B cell (primary cell): ENCODE measurements around the gene BNC2. TPM values are rescaled to one million over a fixed set of nuclear protein-coding genes. Genes with fewer than 3 reads are reported as not detected.

Source experiments
- ATAC-seq: fragments of 200-7000 bp; cut with Tn5 transposase; one replicate; pipeline ENCODE4 v1.10.0; 2021; ENCODE audit warnings: low read depth, mild to moderate bottlenecking, moderate number of reproducible peaks, moderate library complexity
- CTCF ChIA-PET: fragments of 350-600 bp; sonication (Branson Sonifier 250); formaldehyde crosslinking; loops from one replicate; lab custom pipeline; 2021; ENCODE audit warnings: antibody characterized with exemption, inconsistent platforms; lab: Charles Lee
- POLR2A ChIA-PET: fragments of 350-600 bp; sonication (Branson Sonifier 250); formaldehyde crosslinking; loops from one replicate; lab custom pipeline; 2021; ENCODE audit warnings: antibody characterized with exemption; lab: Charles Lee
- DNase-seq: peaks from one replicate; pipeline ENCODE4 v3.0.0; 2013
- H2AFZ ChIP-seq: 2 replicates; pipeline ENCODE4 v1.6.1; 2012; ENCODE audit warnings: mild to moderate bottlenecking, low read depth, low read length; ENCODE audit not compliant: insufficient read depth, poor library complexity, severe bottlenecking
- H3K27ac ChIP-seq, 2 donors: 1 replicate in 1 of 2; 2 replicates in 1 of 2; pipeline ENCODE4 v1.5.1; 2012 to 2013; ENCODE audit warnings: low read length in 2 of 2, mild to moderate bottlenecking in 2 of 2, moderate library complexity in 1 of 2
- H3K27me3 ChIP-seq, 4 experiments: fragments of 200-600 bp in 1 of 4; sonication (generic) in 1 of 4; replicated peaks in 1 of 4; 1 replicate in 2 of 4; 2 replicates in 2 of 4; pipeline versions ENCODE4 v1.6.1 to v1.7.0; 2013 to 2016; ENCODE audit warnings: low read length in 3 of 4, mild to moderate bottlenecking in 2 of 4, mixed read lengths in 1 of 4, moderate library complexity in 1 of 4; ENCODE audit not compliant: insufficient read depth in 4 of 4, control insufficient read depth in 3 of 4; ENCODE audit errors: control extremely low read depth in 1 of 4
- H3K36me3 ChIP-seq, 2 experiments: replicated peaks in 1 of 2; 1 replicate in 1 of 2; 2 replicates in 1 of 2; pipeline versions ENCODE4 v1.6.1 to v1.7.1; 2013; ENCODE audit warnings: low read length in 1 of 2; ENCODE audit not compliant: insufficient read depth in 2 of 2, control insufficient read depth in 1 of 2; ENCODE audit errors: control extremely low read depth in 1 of 2, extremely low read depth in 1 of 2
- H3K4me1 ChIP-seq, 2 donors: fragments of 200-600 bp in 1 of 2; sonication (generic) in 1 of 2; 1 replicate in 1 of 2; 2 replicates in 1 of 2; pipeline versions ENCODE4 v1.5.1 to v1.6.1; 2013 to 2017; ENCODE audit warnings: low read length in 2 of 2; ENCODE audit not compliant: control insufficient read depth in 2 of 2, insufficient read depth in 2 of 2
- H3K4me2 ChIP-seq: replicated peaks from 2 replicates; pipeline ENCODE3; 2012; ENCODE audit warnings: mild to moderate bottlenecking, low read depth, low read length; ENCODE audit not compliant: poor library complexity, severe bottlenecking
- H3K4me3 ChIP-seq, 5 experiments: fragments of 200-600 bp in 1 of 5; sonication (generic) in 1 of 5; 1 replicate in 3 of 5; 2 replicates in 2 of 5; pipeline versions ENCODE4 v1.5.1 to v1.7.0; 2011 to 2016; ENCODE audit warnings: low read length in 4 of 5, mild to moderate bottlenecking in 4 of 5, low read depth in 2 of 5, control low read depth in 1 of 5, moderate library complexity in 1 of 5; ENCODE audit not compliant: insufficient read depth in 1 of 5; ENCODE audit errors: control extremely low read depth in 1 of 5, extremely low read depth in 1 of 5
- H3K79me2 ChIP-seq: fragments of 200-600 bp; sonication (generic); one replicate; pipeline ENCODE4 v1.6.0; 2016; ENCODE audit warnings: low read length; ENCODE audit not compliant: control insufficient read depth, insufficient read depth
- H3K9ac ChIP-seq: fragments of 200-600 bp; sonication (generic); 2 replicates; pipeline ENCODE4 v1.6.1; 2017; ENCODE audit warnings: mild to moderate bottlenecking, low read length, moderate library complexity
- H3K9me3 ChIP-seq, 3 donors: one replicate each; pipeline versions ENCODE4 v1.6.1 to v1.7.1; 2013; ENCODE audit warnings: low read length in 2 of 3; ENCODE audit not compliant: control insufficient read depth in 2 of 3, insufficient read depth in 1 of 3; ENCODE audit errors: control extremely low read depth in 1 of 3
- H4K20me1 ChIP-seq: 2 replicates; pipeline ENCODE4 v1.6.0; 2012; ENCODE audit warnings: mild to moderate bottlenecking, low read length; ENCODE audit not compliant: insufficient read depth, control insufficient read depth, poor library complexity, severe bottlenecking
- H3K27ac Mint-ChIP-seq: one replicate; pipeline ENCODE4 v1.8.0; 2021; ENCODE audit warnings: mixed read lengths
- H3K27me3 Mint-ChIP-seq: one replicate; pipeline ENCODE4 v1.8.0; 2021; ENCODE audit warnings: mixed read lengths
- H3K4me1 Mint-ChIP-seq: one replicate; pipeline ENCODE4 v1.8.0; 2021; ENCODE audit warnings: mixed read lengths
- H3K4me3 Mint-ChIP-seq: one replicate; pipeline ENCODE4 v1.8.0; 2021; ENCODE audit warnings: mixed read lengths
- H3K9me3 Mint-ChIP-seq: one replicate; pipeline ENCODE4 v1.8.0; 2022; ENCODE audit warnings: mixed read lengths; ENCODE audit not compliant: insufficient read depth
- CTCF ChIP-seq: fragments of 200-600 bp; IDR thresholded peaks from one replicate; pipeline ENCODE4 v1.8.0; 2022; ENCODE audit warnings: antibody characterized with exemption, mild to moderate bottlenecking
- EZH2 ChIP-seq: IDR thresholded peaks from 2 replicates; pipeline ENCODE4 v1.6.1; 2012; ENCODE audit warnings: borderline replicate concordance, low read depth, mild to moderate bottlenecking, moderate library complexity, low read length; ENCODE audit not compliant: insufficient read depth, poor library complexity, severe bottlenecking
- WGBS: methylation state at CpG from one replicate; pipeline ENCODE4 v1.1.5; 2013; ENCODE audit warnings: missing lambda C conversion rate; ENCODE audit not compliant: insufficient coverage; 5-methylcytosine and 5-hydroxymethylcytosine counted together
- intact Hi-C: fragments of 100-400 bp; cut with micrococcal nuclease; formaldehyde crosslinking; loops from one replicate; pipeline ENCODE4 v1.10.0; 2022
- polyA plus RNA-seq: library from polyadenylated mRNA; depleted of rRNA; stranded (reverse); fragments of >200 nt; gene quantifications from 2 replicates; pipeline ENCODE4 v1.2.3, GENCODE V29; 2012
- total RNA-seq, 2 donors: library from RNA; stranded (reverse); fragments of 120-200 nt in 1 of 2; gene quantifications; 1 replicate in 1 of 2; 2 replicates in 1 of 2; pipeline versions ENCODE4 v1.2.3 to v1.2.4, GENCODE V29; 2013 to 2022

BNC2 gene
- total and polyA plus RNA-seq, 2 donors (not counting 1 experiment from before 2014, with no cell fraction given) = 0.01 TPM; not detected in 1

- POLR2A ChIA-PET = no interaction called here
- H3K27me3 Mint-ChIP-seq = no peaks in the 10 kb centered on the region
- intact Hi-C loops = no loop called here
- no peak overlapping the region for H3K9ac ChIP-seq
- peaks cover 0 to 3% (median 0%) of the 10 kb centered on the region in 3 donors for H3K9me3 ChIP-seq
- no peak overlapping the region for H3K27ac Mint-ChIP-seq
- H3K4me3 ChIP-seq = no peak overlapping the region
- H3K4me3 Mint-ChIP-seq = no peak overlapping the region
- H3K27ac ChIP-seq = no peak overlapping the region
- TF ChIP-seq EZH2 = no peak
- TF ChIP-seq CTCF = no peak
- H3K27me3 ChIP-seq = no peaks in the 10 kb centered on the region
- CTCF ChIA-PET = no interaction called here
- no peaks in the 10 kb centered on the region for H3K9me3 Mint-ChIP-seq
- H3K4me2 ChIP-seq = no peak overlapping the region
- ATAC-seq (no peak), DNase-seq (no peak)
- no peaks in the 10 kb centered on the region for H4K20me1 ChIP-seq
- H2AFZ ChIP-seq = no peak overlapping the region
- WGBS = no CpG with 5 or more reads among the region's 1 CpG
- no peaks in the 10 kb centered on the region for H3K79me2 ChIP-seq
- no peaks in the 10 kb centered on the region for H3K4me1 ChIP-seq
- H3K36me3 ChIP-seq = no peaks in the 10 kb centered on the region
- H3K4me1 Mint-ChIP-seq = no peaks in the 10 kb centered on the region
Observed at GRCh38 chr9:16821344-16821743, 49.1 kb downstream of the BNC2 start.

GRCh38 chr9:16817514-16817913, 53.0 kb downstream of the BNC2 start:
- Mint-ChIP-seq H3K27ac (no peak overlapping the region), H3K27me3 (no peaks in the 10 kb centered on the region), H3K4me1 (no peaks in the 10 kb centered on the region), H3K9me3 (no peaks in the 10 kb centered on the region), H3K4me3 (no peak overlapping the region)
- no peaks in the 10 kb centered on the region for H3K36me3 ChIP-seq
- H3K4me1 ChIP-seq = no peaks in the 10 kb centered on the region
- no peaks in the 10 kb centered on the region for H3K27me3 ChIP-seq
- POLR2A ChIA-PET = no interaction called here
- no peak overlapping the region for H2AFZ ChIP-seq
- H3K9ac ChIP-seq = no peak overlapping the region
- DNase-seq (no peak), ATAC-seq (no peak)
- intact Hi-C loops = no loop called here
- H3K27ac ChIP-seq = no peak overlapping the region
- no peaks in the 10 kb centered on the region for H4K20me1 ChIP-seq
- H3K79me2 ChIP-seq = no peaks in the 10 kb centered on the region
- H3K4me3 ChIP-seq = no peak overlapping the region
- H3K4me2 ChIP-seq = no peak overlapping the region
- CTCF ChIA-PET = no interaction called here
- TF ChIP-seq CTCF (no peak), EZH2 (no peak)
- peaks cover 0 to 3% (median 0%) of the 10 kb centered on the region in 3 donors for H3K9me3 ChIP-seq
- 67% methylated on average over 1 of the region's 2 CpGs for WGBS
